SK-N-SH (cell line): ENCODE data around the gene NANS. TPM values are rescaled to one million over a fixed set of nuclear protein-coding genes. Genes with fewer than 3 reads are reported as not detected.

Experiments used
- CTCF ChIA-PET: fragments of 300-600, 350-600 bp; formaldehyde crosslinking; extraction: SDS; loops from one replicate; lab custom pipeline; 2021; lab: Yijun Ruan, JAX
- POLR2A ChIA-PET: fragments of 350-600 bp; sonication (Branson Sonifier 250); formaldehyde crosslinking; extraction: SDS; loops from one replicate; lab custom pipeline; 2020; ENCODE audit warnings: antibody characterized with exemption, inconsistent platforms; lab: Yijun Ruan, JAX
- DNase-seq: peaks from one replicate; pipeline ENCODE4 v3.0.0; 2012
- H2AFZ ChIP-seq: fragments of 200-600 bp; sonication (generic); 2 replicates; pipeline ENCODE4 v1.8.1; 2016; ENCODE audit warnings: antibody characterized with exemption, mild to moderate bottlenecking, low read depth
- H3F3A ChIP-seq: fragments of 200-600 bp; sonication (generic); replicated peaks from 2 replicates; pipeline ENCODE3; 2016; ENCODE audit warnings: antibody characterized with exemption, mild to moderate bottlenecking; ENCODE audit not compliant: insufficient read depth
- H3K27ac ChIP-seq, 2 experiments: fragments of 200-500 bp in 1 of 2; fragments of 200-600 bp in 1 of 2; sonication (Bioruptor generic) in 1 of 2; sonication (generic), shearing (Covaris generic) in 1 of 2; 2 replicates each; pipeline versions ENCODE4 v1.5.1 to v1.6.1; 2014 to 2016; ENCODE audit warnings: low read depth in 2 of 2, inconsistent platforms in 1 of 2, low read length in 1 of 2, mild to moderate bottlenecking in 1 of 2, mixed read lengths in 1 of 2
- H3K27me3 ChIP-seq: fragments of 200-600 bp; sonication (generic), shearing (Covaris generic); 2 replicates; pipeline ENCODE4 v1.6.1; 2016; ENCODE audit warnings: mixed run types; ENCODE audit not compliant: insufficient read depth
- H3K36me3 ChIP-seq, 2 experiments: fragments of 200-500 bp in 1 of 2; fragments of 200-600 bp in 1 of 2; sonication (Bioruptor generic) in 1 of 2; sonication (generic) in 1 of 2; replicated peaks in 1 of 2; 2 replicates each; pipeline versions ENCODE3 to v1.5.1; 2014 to 2016; ENCODE audit warnings: low read length in 1 of 2, mild to moderate bottlenecking in 1 of 2; ENCODE audit not compliant: insufficient read depth in 2 of 2, control insufficient read depth in 1 of 2
- H3K4me1 ChIP-seq, 2 experiments: fragments of 200-500 bp in 1 of 2; fragments of 200-600 bp in 1 of 2; sonication (Bioruptor generic) in 1 of 2; sonication (generic), shearing (Covaris generic) in 1 of 2; 2 replicates each; pipeline versions ENCODE4 v1.5.1 to v1.6.1; 2014 to 2016; ENCODE audit warnings: low read depth in 1 of 2, low read length in 1 of 2, mixed run types in 1 of 2; ENCODE audit not compliant: insufficient read depth in 2 of 2, control insufficient read depth in 1 of 2
- H3K4me2 ChIP-seq: fragments of 200-600 bp; sonication (generic), shearing (Covaris generic); 2 replicates; pipeline ENCODE4 v1.6.1; 2017; ENCODE audit warnings: mixed run types
- H3K4me3 ChIP-seq, 2 experiments: fragments of 200-500 bp in 1 of 2; fragments of 200-600 bp in 1 of 2; sonication (Bioruptor generic) in 1 of 2; sonication (generic), shearing (Covaris generic) in 1 of 2; 2 replicates each; pipeline versions ENCODE4 v1.5.1 to v1.8.1; 2014 to 2016; ENCODE audit warnings: low read depth in 2 of 2, inconsistent platforms in 1 of 2, low read length in 1 of 2, mild to moderate bottlenecking in 1 of 2, mixed read lengths in 1 of 2, moderate library complexity in 1 of 2
- H3K79me2 ChIP-seq: fragments of 200-600 bp; sonication (generic); 2 replicates; pipeline ENCODE4 v1.8.1; 2017; ENCODE audit warnings: mild to moderate bottlenecking; ENCODE audit not compliant: insufficient read depth
- H3K9ac ChIP-seq: fragments of 200-600 bp; sonication (generic); 2 replicates; pipeline ENCODE4 v1.6.1; 2017; ENCODE audit warnings: mixed run types
- H3K9me2 ChIP-seq: fragments of 200-600 bp; sonication (generic); 2 replicates; pipeline ENCODE4 v1.6.1; 2017; ENCODE audit warnings: mixed run types
- H3K9me3 ChIP-seq: fragments of 200-600 bp; sonication (generic); 2 replicates; pipeline ENCODE4 v1.6.1; 2017; ENCODE audit warnings: mixed run types, mild to moderate bottlenecking, moderate library complexity
- H4K20me1 ChIP-seq: fragments of 200-600 bp; sonication (generic); 2 replicates; pipeline ENCODE4 v1.6.1; 2017; ENCODE audit warnings: mild to moderate bottlenecking, mixed run types; ENCODE audit not compliant: insufficient read depth
- CHD2 ChIP-seq: fragments of 150-350 bp; IDR thresholded peaks from 2 replicates; pipeline ENCODE4 v1.6.1; 2018; ENCODE audit warnings: low read length; ENCODE audit not compliant: partially characterized antibody
- CTCF ChIP-seq: fragments of 200-600 bp; sonication (generic); IDR thresholded peaks from 2 replicates; pipeline ENCODE4 v1.6.1; 2017; ENCODE audit warnings: antibody characterized with exemption, mild to moderate bottlenecking, moderate library complexity
- ELF1 ChIP-seq: IDR thresholded peaks from 2 replicates; pipeline ENCODE4 v1.4.0; 2012
- EZH2phosphoT487 ChIP-seq: fragments of 200-600 bp; sonication (generic); IDR thresholded peaks from 2 replicates; pipeline ENCODE4 v1.6.1; 2017; ENCODE audit warnings: low read depth, mixed run types, mild to moderate bottlenecking, antibody characterized with exemption, moderate library complexity, borderline replicate concordance
- FOSL2 ChIP-seq: IDR thresholded peaks from 2 replicates; pipeline ENCODE4 v1.4.0; 2012; ENCODE audit warnings: low read depth, mild to moderate bottlenecking, moderate library complexity, borderline replicate concordance
- FOXM1 ChIP-seq: IDR thresholded peaks from 2 replicates; pipeline ENCODE4 v1.4.0; 2012; ENCODE audit warnings: low read depth, mild to moderate bottlenecking
- MXI1 ChIP-seq: IDR thresholded peaks from 2 replicates; pipeline ENCODE4 v1.6.1; 2012; ENCODE audit warnings: mild to moderate bottlenecking, low read depth, low read length, improper control_type of control experiment
- NFIC ChIP-seq: IDR thresholded peaks from 2 replicates; pipeline ENCODE4 v1.4.0; 2012; ENCODE audit warnings: borderline replicate concordance
- NRF1 ChIP-seq: IDR thresholded peaks from 2 replicates; pipeline ENCODE4 v1.6.1; 2012; ENCODE audit warnings: low read depth, mild to moderate bottlenecking, low read length
- POLR2AphosphoS5 ChIP-seq: IDR thresholded peaks from 2 replicates; pipeline ENCODE4 v1.6.1; 2012; ENCODE audit warnings: low read depth, low read length
- RCOR1 ChIP-seq: fragments of 150-350 bp; IDR thresholded peaks from 2 replicates; pipeline ENCODE4 v1.6.1; 2017; ENCODE audit warnings: antibody characterized with exemption, low read length
- RXRA ChIP-seq: IDR thresholded peaks from 2 replicates; pipeline ENCODE4 v1.4.0; 2012; ENCODE audit warnings: low read depth, mild to moderate bottlenecking, borderline replicate concordance
- SIN3A ChIP-seq: IDR thresholded peaks from 2 replicates; pipeline ENCODE4 v1.6.1; 2012; ENCODE audit warnings: low read depth, mild to moderate bottlenecking, low read length, moderate library complexity, borderline replicate concordance
- TCF12 ChIP-seq: IDR thresholded peaks from 2 replicates; pipeline ENCODE4 v1.4.0; 2012
- TEAD4 ChIP-seq: IDR thresholded peaks from 2 replicates; pipeline ENCODE4 v1.4.0; 2012; ENCODE audit warnings: mild to moderate bottlenecking, borderline replicate concordance; ENCODE audit not compliant: insufficient read depth
- USF2 ChIP-seq: fragments of 150-350 bp; IDR thresholded peaks from 2 replicates; pipeline ENCODE4 v1.6.1; 2017; ENCODE audit warnings: antibody characterized with exemption, low read length, low read depth, borderline replicate concordance
- YY1 ChIP-seq: IDR thresholded peaks from 2 replicates; pipeline ENCODE4 v1.4.0; 2012; ENCODE audit warnings: low read depth, mild to moderate bottlenecking
- WGBS: methylation state at CpG from one replicate; pipeline ENCODE4 v1.1.6; 2017; ENCODE audit warnings: low lambda C conversion rate; 5-methylcytosine and 5-hydroxymethylcytosine counted together
- polyA plus RNA-seq, 3 experiments: library from polyadenylated mRNA; depleted of rRNA; stranded (reverse); fragments of >200 nt; gene quantifications; 2 replicates each; pipeline ENCODE4 v1.2.3, GENCODE V29; 2012
- TF ChIP-seq, protein P1 (sequence below): IDR thresholded peaks from 2 replicates; pipeline ENCODE4 v1.4.0; 2012; ENCODE audit warnings: low read depth, borderline replicate concordance

Gene NANS
- polyA plus RNA-seq, 1 of the 3 experiments (the other 2 are of a cell fraction), result 61.3 TPM

DNA sequence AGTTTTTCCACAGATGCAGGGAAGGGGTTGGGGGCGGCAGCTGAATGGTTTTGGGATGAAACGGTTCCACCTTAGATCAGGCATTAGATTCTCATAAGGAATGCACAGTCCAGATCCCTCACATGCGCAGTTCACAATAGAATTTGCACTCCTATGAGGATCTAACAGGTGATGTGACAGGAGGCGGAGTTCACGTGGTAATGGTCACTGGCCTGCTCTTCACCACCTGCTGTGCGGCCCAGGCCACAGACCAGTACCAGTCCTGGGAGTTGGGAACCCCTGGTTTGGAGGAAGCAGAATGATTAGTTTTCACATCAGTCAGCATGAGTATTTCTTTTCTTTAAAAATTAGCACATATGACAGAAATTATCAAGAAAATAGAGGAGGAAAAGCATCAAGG, 47.1 kb upstream of the NANS start:
- H3K9me2 ChIP-seq, result no peaks in the 10 kb centered on the region
- H3F3A ChIP-seq, result peaks cover 8% of the 10 kb centered on the region
- peaks cover 28% of the 10 kb centered on the region for H3K79me2 ChIP-seq
- H3K4me2 ChIP-seq, result no peak overlapping the region
- H3K36me3 ChIP-seq, result peaks cover 67 to 83% of the 10 kb centered on the region in 2 experiments
- DNase-seq, result no peak
- no peak overlapping the region for H3K9ac ChIP-seq
- no peak overlapping the region for H3K4me3 ChIP-seq
- H3K9me3 ChIP-seq, result no peaks in the 10 kb centered on the region
- TF ChIP-seq NFIC (no peak), YY1 (no peak), POLR2AphosphoS5 (no peak), CTCF (no peak), FOXM1 (no peak), SIN3A (no peak), RCOR1 (no peak), MXI1 (no peak), TEAD4 (no peak), FOSL2 (no peak), NRF1 (no peak), CHD2 (no peak), ELF1 (no peak), EZH2phosphoT487 (no peak), TCF12 (no peak), RXRA (no peak), USF2 (no peak)
- TF ChIP-seq, protein P1, sequence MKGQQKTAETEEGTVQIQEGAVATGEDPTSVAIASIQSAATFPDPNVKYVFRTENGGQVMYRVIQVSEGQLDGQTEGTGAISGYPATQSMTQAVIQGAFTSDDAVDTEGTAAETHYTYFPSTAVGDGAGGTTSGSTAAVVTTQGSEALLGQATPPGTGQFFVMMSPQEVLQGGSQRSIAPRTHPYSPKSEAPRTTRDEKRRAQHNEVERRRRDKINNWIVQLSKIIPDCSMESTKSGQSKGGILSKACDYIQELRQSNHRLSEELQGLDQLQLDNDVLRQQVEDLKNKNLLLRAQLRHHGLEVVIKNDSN, result no peak
- H3K4me1 ChIP-seq, result no peaks in the 10 kb centered on the region; a peak in 1 of 4 replicates
- POLR2A ChIA-PET, result no interaction called here
- peaks cover 2% of the 10 kb centered on the region; the same call in 1 of the 2 replicates for H4K20me1 ChIP-seq
- CTCF ChIA-PET, result interaction anchor here (1.5 kb wide), 1 partner anchor 25 kb away, joined by 4 read pairs; no protein-coding TSS in a partner anchor
- no peak overlapping the region for H2AFZ ChIP-seq
- no peaks in the 10 kb centered on the region for H3K27me3 ChIP-seq
- 94% methylated on average over 6 of the region's 6 CpGs for WGBS
- no peak overlapping the region for H3K27ac ChIP-seq
